IPS DF 4.7 (cell line): ENCODE measurements around the gene CLK2.

Source experiments
- DNase-seq: peaks from one replicate; pipeline ENCODE4 v3.0.0-alpha.2; 2013; ENCODE audit warnings: low spot score; ENCODE audit errors: extremely low read depth

CLK2 gene

GRCh38 chr1:155273343-155274245, at the start of gene CLK2:
Gene CLK2 (minus strand): TSS chr1:155273504. CDS start chr1:155270977, 2,527 bp downstream.
- no peak for DNase-seq

GRCh38 chr1:155322571-155322952, 49.3 kb upstream of the CLK2 start:
- DNase-seq, result no peak

- no peak for DNase-seq
Measured at GRCh38 chr1:155321639-155322503, 48.6 kb upstream of the CLK2 start.

GRCh38 chr1:155320661-155321617, 47.6 kb upstream of the CLK2 start, which contains the start of gene RUSC1:
Gene RUSC1 (plus strand): TSS chr1:155320894. CDS start chr1:155321774, 880 bp downstream.
- DNase-seq, result no peak

GRCh38 chr1:155320252-155320651, 46.9 kb upstream of the CLK2 start:
- no peak for DNase-seq

- no peak for DNase-seq
Measured at GRCh38 chr1:155319536-155319935, 46.2 kb upstream of the CLK2 start.

GRCh38 chr1:155318082-155318481, 44.8 kb upstream of the CLK2 start:
- DNase-seq, result no peak

GRCh38 chr1:155316922-155317321, 43.6 kb upstream of the CLK2 start:
- no peak for DNase-seq

GRCh38 chr1:155313261-155313660, 40.0 kb upstream of the CLK2 start:
- no peak for DNase-seq

- DNase-seq, result no peak
Measured at GRCh38 chr1:155309423-155310021, 36.2 kb upstream of the CLK2 start.

- peak; percentile 93 for DNase-seq
Measured at GRCh38 chr1:155308493-155309422, 35.5 kb upstream of the CLK2 start, which contains the start of gene FDPS. Gene FDPS (plus strand): TSS chr1:155308866. CDS start chr1:155309790, 924 bp downstream.

GRCh38 chr1:155307247-155307740, 34.0 kb upstream of the CLK2 start:
- DNase-seq, result no peak

GRCh38 chr1:155305881-155306391, 32.6 kb upstream of the CLK2 start:
- no peak for DNase-seq

- no peak for DNase-seq
Measured at GRCh38 chr1:155304558-155305063, 31.3 kb upstream of the CLK2 start.

GRCh38 chr1:155301342-155301841, 28.1 kb upstream of the CLK2 start, which contains the start of gene PKLR:
Gene PKLR (minus strand): TSS chr1:155301438. CDS start chr1:155301395, 43 bp downstream.
- no peak for DNase-seq

- DNase-seq, result no peak
Measured at GRCh38 chr1:155300553-155301329, 27.4 kb upstream of the CLK2 start.

- DNase-seq, result no peak
Measured at GRCh38 chr1:155300024-155300423, 26.7 kb upstream of the CLK2 start.

GRCh38 chr1:155297384-155297783, 24.1 kb upstream of the CLK2 start:
- no peak for DNase-seq
